ENCODE measurements around the gene HBG1.

Gene HBG1

GRCh38 chr11:5224538-5225479, 24.8 kb downstream of the HBG1 start:
- no peak for DNase-seq

GRCh38 chr11:5223686-5224085, 26.0 kb downstream of the HBG1 start:
- DNase-seq, result no peak

DNA sequence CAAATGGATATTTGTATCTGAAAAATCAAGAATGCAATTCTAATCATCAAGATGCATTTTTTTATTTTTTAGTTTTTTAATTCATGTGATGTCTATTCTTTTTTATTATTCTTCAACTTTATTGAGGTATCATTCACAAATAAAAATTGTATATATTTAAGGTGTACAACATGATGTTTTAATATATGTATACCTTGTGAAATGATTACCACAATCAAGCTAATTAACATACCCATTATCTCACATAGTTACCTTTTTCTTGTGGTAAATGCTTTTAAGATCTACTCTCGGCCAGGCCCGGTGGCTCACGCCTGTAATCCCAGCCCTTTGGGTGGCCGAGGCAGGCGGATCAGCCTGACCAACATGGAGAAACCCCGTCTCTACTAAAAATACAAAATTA, 26.5 kb downstream of the HBG1 start:
- no peak for DNase-seq

DNA sequence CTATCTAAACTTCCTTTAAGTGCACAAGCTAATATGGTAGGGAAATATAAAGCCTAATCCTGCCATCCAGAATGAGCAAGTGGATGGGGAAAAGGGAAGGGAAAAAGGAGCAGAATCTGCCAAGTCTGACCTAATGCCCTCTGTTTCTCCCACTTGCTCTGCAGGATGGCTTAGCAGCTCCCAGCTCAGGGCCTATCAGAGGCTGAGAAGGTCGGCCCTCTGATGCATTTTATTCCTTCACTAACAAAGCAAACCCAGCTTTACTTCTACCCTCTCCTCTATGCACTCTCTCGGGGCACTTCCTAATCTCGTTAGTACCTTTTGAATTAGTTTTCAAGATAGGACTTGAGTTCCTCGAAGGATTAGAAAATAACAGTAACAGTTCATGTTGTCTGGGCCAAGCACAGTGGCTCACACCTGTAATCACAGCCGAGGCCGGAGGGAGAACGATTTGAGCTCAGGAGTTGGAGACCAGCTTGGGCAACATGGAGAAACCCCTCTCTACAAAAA, 39.2 kb downstream of the HBG1 start:
- DNase-seq, result no peak

DNA sequence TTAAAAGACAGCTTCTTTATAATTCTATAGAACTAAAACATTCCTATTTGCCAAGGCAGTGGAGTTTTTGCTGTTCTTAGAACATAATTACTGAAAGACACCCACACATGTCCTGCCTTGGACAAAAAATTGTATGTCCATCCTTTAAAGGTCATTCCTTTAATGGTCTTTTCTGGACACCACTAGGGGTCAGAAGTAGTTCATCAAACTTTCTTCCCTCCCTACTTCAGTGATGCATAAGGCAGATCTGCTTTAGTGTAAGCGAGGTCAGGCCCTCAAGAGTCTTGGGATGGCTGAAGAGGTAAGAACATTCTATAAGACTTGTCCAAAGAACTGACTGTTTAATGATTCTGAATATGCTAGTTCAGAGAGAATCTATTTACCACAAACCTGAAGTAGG, 44.9 kb downstream of the HBG1 start:
- no peak for DNase-seq

GRCh38 chr11:5203366-5203765, 46.3 kb downstream of the HBG1 start:
- no peak for DNase-seq

DNA sequence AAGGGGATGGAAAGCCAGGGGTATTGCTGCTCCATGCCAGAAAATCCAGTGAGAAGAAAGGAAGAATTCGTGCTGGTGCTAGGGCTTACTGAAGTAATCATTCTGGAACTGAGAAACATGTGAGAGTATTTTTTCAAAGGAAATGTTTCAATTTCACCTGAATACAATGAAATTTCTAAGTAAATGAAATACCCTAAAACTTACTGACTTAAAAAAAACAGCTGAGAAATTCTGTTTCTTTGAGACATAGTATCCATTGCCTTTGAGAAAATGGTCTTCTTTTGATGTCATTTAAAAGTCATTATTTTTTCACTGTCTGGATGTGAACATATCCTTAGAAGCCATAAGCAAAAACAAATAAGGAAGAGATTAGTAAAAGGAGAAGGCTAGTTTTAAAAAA, 49.1 kb downstream of the HBG1 start, which contains the start of gene OR51V1:
Gene OR51V1 (minus strand): TSS at position 101 of the 400 bp plus-strand sequence. CDS start 0 bp downstream, at position 101.
- DNase-seq, result no peak

- no peak for DNase-seq
These were observed 51.4 kb downstream of the HBG1 start for GRCh38 chr11:5198285-5198684.
